Measurements from ENCODE around the gene CLEC2A.

Gene CLEC2A

DNA sequence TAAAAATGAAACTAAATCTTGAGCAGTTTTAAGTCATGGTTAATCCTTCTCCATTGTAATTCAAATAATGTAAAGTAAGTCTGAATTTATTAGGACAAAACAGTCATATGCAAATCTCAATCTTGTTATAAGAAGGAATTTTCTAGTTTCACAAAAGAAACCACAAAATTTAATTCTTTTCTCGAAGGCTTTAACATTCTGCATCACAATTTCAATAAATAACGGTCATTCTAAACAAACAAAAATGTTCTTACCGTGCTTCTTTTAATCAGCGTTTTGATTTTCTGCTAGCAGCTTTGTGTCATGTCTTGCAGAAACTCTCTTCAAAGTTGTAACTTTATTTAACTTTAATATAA is 63.2 kb downstream of the CLEC2A start:
- no peak overlapping the region for H3K27ac ChIP-seq
- TF ChIP-seq, protein P1, sequence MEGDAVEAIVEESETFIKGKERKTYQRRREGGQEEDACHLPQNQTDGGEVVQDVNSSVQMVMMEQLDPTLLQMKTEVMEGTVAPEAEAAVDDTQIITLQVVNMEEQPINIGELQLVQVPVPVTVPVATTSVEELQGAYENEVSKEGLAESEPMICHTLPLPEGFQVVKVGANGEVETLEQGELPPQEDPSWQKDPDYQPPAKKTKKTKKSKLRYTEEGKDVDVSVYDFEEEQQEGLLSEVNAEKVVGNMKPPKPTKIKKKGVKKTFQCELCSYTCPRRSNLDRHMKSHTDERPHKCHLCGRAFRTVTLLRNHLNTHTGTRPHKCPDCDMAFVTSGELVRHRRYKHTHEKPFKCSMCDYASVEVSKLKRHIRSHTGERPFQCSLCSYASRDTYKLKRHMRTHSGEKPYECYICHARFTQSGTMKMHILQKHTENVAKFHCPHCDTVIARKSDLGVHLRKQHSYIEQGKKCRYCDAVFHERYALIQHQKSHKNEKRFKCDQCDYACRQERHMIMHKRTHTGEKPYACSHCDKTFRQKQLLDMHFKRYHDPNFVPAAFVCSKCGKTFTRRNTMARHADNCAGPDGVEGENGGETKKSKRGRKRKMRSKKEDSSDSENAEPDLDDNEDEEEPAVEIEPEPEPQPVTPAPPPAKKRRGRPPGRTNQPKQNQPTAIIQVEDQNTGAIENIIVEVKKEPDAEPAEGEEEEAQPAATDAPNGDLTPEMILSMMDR (conservative IDR thresholded peaks at IDR 0.05) = no peak

DNA sequence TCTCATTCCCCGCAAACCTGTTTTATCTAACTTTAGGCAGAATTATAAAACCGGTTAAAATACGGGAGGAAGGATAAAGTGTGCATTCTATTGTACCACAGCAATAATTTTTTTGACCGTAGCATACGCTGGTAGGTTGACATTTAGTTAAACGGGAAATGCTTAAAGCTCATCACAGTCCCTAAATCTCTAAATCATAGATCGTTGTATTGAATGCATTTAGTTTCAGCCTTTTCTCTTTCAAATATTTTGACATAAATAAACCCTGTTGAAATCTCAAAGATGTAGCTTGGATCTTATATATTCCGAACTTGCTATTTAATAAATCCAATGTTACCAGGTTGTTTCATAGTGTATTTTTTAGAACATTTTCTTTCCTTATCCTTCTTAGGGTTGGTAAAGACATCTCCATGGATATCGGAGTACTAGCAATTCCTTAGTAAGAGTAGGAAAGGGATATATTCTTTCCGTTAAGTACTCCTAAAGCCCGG is 63.8 kb downstream of the CLEC2A start:
- H3K27ac ChIP-seq = no peak overlapping the region

DNA sequence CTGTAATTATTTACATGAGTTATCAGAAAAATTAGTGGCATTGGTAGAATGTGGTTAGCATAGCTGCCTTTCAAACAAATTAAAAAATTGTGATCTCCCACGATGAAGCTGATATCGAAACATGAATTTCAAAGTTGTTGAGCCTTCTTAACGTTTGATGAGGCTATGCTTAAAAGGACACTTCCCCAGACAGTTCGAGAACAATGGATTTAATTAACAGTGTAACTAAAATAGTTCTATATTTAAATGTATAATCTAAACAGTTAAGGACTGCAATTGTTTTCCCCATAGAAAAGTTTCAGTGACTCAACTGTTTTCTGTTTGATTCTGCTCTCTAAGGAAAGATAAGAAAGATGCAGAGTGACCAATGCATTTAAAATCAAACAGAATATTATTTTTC is 64.6 kb downstream of the CLEC2A start:
- no peak overlapping the region for H3K27ac ChIP-seq
- TF ChIP-seq, protein P1 (conservative IDR thresholded peaks at IDR 0.05) = no peak

More for the DNA sequence above, 63.8 kb downstream of the CLEC2A start:
- TF ChIP-seq, protein P1 (conservative IDR thresholded peaks at IDR 0.05) = no peak

DNA sequence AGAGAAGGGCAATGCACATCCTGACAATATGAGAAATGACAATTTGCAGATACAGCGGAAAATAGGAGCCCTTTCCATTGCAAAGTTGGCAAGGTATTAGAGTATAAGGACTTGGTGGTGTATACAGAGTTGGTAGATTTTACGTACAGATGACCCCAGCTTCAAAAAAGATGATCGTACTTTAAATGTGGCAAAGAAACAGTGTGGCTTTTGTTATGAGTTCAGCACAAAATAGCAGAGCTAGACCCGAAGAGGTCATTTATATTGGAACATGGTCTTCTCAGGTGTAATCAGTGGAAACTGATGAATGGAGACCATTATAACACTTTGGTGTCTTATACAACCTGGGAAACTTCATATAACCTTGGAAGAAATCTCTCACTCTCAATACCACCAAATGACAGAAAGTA is 65.3 kb downstream of the CLEC2A start:
- no peak overlapping the region for H3K27ac ChIP-seq
- TF ChIP-seq, protein P1 (conservative IDR thresholded peaks at IDR 0.05) = no peak

DNA sequence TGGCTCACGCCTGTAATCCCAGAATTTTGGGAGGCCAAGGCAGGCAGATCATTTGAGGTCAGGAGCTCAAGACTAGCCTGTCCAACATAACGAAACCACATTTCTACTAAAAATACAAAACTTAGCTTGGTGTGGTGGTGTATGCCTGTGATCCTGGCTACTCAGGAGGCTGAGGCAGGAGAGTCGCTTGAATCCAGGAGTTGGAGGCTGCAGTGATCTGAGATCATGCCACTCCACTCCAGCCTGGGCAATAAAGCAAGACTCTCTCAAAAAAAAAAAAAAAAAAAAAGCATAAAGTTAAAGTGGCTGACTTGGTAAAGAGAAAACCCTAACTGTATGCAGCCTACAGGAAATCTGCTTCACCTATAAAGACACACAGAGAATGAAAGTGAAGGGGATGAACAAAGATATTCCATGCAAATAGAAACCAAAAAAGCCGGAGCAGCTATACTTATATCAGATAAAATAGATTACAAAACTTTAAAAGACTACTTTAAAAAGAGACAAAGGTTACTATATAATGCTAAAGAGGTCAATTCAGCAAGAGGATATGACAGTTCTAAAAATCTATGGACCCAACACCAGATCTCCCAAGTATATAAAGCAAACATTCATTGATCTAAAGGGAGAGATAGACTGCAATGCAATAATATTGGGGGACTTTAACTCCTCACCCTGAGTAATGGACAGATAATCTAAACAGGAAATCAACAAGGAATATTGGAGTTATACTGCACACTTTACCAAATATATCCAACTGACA is 67.1 kb downstream of the CLEC2A start:
- TF ChIP-seq, protein P1 (conservative IDR thresholded peaks at IDR 0.05) = no peak
- H3K27ac ChIP-seq = no peak overlapping the region
